Stimulated activated CD4-positive, alpha-beta T cell treated with anti-CD3 and anti-CD28 coated beads, Interleukin-12 subunit alpha, Interleukin-12 subunit beta, amount 100 ng/mL, for 48 hours (primary cell): ENCODE measurements around the gene GALK2.
"Not testable (repeated sequence)": the region's sequence is repeated elsewhere in the genome, so short reads cannot be mapped to it uniquely, and the experiment has no call there.

Experiments
- DNase-seq, 3 donors: peaks; one replicate each; pipeline ENCODE4 v3.0.0-alpha.2; 2020; ENCODE audit warnings: low read depth in 2 of 3, low spot score in 1 of 3

Gene GALK2

DNA sequence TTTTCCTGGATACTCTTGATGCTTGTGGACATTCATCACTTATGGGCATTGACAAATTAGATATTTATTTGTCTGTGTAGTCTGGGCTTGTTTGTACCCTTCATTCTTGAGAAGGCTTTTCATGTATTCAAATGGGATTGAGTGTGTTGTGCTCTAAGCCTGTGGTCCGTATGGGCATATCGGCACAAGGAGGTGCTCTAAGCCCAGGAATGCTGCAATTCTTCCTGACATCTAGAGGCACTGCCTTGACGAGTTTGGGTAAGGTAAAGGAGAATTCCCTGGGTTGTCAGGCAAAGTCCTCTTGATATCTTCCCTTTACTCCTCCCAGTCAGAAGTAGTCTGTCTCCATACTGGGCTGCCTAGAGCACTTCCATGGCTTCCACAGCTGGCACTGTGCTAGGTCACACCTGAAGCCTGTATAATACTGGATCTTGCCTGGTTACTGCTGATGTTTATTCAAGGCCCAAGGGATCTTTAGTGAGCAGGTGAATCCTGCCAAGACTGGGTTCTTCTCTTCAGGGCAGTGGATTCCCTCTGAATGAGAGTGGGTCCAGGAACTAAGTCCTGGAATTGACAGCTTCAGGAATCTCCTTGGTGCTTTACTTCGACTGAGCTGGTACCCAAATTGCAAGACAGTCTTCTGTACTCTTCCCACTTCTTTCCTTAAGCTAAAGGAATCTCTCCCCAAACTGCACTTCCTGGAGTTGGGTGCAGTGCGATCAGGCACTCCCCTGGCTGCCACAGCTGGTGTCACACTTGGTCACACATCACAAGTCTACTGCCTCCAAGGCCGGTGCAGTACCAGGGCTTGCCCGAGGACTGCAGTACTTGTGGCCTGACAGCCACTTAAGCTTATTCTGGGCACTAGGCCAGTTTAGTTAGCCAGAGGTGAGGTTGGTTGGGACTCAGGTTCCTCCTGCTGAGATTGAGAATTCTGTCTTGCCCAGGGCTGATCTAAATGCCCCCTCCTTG lies 46.0 kb downstream of the GALK2 start:
- no peak for DNase-seq

DNA sequence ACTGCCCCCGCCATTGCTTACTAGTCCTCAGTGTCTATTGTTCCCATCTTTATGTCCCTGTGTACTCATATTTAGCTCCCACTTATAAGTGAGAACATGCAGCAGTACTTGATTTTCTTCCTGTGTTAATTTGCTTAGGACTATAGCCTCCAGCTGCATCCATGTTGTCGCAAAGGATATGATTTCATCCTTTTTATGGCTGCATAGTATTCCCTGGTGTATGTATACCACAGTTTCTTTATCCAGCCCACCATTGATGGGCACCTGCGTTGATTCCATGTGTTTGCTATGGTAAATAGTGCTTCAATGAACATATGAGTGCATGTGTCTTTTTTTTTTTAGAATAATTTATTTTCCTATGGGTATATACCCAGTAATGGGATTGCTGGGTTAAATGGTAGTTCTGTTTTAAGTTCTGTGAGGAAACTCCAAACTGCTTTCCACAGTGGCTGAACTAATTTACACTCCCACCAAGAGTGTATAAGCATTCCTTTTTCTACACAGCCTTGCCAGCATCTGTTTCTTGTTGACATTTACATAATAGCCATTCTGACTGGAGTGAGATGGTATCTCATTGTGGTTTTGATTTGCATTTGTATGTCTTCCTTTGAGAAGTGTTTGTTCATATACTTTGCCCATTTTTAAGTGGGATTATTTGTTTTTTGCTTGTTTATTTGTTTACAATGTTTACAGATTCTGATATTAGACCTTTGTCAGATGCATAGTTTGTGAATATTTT lies 53.7 kb downstream of the GALK2 start:
- DNase-seq: no peak

DNA sequence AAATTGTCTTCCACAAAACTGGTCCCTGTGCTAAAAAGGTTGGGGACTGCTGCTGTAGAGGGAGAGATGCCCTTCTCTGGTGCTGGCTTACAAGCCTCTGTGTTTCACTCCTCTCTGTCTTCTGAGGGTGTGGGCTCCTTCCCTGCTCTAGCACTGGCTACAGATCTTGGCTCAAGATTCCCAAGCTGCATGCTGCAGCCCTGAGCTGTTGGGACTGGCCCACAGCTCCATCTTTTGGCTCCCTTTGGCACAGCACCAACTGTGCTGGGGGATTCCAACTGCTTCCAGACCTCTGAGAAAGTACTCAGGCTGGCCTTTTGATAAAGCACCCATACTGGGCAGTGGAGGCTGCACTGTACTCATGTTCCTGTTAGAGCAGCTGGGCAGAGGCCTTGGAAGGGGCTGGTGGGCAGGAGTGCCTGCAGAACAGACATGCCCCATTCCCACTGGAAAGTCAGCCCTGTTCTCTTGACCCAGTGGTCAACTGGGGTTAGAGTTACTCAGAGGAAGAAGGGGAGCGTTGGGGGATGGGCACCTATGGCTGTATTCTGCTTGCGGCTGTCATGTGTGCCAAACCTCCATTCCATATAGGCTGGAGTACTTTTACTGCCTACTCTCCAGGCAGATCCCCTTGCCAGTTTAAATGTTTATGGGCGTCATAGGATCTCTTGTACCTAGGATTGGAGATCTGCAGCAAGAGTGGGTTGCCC lies 55.7 kb downstream of the GALK2 start:
- no peak for DNase-seq

DNA sequence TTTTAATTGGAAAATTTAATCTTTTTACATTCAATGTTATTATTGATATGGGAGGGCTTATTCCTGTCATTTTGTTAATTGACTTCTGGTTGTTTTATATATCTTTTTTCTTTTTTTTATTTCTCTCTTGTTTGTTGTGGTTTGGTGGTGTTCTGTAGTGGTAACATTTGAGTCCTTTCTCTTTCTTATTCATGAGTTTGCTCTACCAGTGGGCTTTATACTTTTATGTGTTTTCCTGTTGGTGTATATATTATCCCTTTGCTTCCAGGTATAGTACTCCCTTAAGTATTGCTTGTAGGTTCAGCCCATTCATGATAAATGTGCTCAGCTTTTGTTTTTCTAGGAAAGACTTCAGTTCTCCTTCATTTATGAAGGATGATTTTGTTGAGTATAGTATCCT lies 57.6 kb downstream of the GALK2 start:
- no peak for DNase-seq

DNA sequence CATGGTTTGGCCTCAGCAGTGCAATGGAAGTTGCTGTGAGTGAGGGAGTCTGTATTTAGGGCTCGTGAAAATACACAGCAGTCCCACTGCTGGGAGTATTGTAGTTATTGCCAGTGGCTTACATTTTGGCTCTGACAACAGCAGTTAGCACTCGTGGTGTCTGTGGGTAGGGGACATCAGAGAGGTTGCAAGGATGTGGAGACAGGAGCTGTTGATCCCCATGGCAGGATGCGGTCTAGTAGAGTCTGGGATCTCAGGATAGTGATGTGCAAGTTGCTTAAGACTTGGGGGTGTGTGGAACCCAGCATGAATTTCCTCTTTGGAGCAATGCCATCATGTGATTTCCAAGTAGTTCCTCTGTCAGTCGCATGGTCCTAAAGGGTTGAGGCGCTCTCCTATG lies 59.9 kb downstream of the GALK2 start:
- no peak for DNase-seq

DNA sequence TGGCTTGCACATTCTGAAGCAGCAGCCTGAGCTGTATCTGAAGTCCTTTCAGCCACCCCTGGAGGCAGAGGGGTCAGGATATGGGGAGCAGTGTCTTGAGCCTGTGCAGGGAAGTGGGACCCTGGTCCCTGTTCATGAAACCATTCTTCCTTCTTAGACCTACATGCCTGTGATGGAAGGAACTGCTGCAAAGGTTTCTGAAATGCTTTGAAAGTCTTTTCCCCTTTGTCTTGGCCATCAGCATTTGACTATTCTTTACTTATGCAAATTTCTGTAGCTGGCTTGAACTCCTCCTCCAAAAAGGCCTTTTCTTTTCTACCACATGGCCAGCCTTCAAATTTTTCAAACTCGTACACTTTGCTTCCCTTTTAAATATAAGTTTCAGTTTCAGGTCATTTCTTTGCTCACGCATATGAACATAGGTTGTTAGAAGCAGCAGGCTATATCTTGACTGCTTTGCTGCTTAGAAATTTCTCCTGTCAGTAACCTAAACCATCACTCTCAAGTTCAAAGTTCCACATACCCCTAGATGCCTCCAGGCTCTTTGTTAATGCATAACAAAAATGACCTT lies 62.3 kb downstream of the GALK2 start:
- DNase-seq: no peak

DNA sequence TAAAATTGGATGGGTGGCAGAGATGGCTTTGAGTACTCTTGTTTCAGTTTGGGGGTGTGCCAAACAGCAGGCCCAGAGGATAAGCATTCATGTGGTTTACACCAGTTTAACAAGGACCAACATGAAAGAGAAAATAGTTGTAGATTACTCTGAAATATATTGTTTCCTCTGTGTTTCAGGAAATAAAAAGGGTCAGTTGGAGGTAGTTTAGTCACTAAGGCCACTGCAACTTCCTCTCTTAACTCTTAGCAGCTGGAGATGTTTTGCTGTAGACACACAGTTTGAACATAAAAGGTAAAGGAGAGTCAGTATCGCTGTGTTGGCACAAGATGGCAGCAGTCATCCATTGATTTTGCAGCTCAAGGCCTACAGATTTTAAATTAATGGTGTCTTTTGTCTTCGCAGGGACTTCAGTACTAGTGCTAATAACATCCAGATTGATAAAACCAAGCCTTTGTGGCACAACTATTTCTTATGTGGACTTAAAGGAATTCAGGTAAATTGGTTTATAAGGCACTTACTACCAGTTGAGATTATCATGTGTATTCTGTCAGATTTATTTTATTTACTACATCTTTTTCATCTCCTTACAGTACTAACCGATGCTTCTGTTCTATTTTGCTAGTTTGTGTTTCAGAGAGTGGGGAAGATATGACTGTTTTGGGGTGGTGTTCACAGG lies 65.5 kb downstream of the GALK2 start:
- DNase-seq: peak in 2 of 3 donors; percentile 7 to 24

DNA sequence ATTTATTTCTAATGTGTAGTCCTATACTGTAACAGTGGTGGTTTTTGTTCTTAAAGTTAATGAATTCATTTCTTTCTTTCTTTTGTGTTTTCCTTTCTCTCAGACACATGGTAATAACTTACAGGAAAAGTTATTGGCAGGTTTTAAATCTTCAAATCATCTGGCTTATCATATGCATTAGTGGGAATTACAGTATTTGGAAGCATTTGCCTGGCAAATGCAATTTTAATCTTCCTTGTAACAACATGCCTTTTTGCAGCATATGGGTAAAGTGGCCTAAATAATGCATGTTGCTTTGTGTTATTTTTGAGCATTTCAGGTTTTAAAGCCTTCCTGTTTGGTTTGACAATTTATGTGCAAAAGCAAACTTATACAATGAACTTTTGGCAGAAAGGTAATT lies 66.8 kb downstream of the GALK2 start:
- no peak for DNase-seq

DNA sequence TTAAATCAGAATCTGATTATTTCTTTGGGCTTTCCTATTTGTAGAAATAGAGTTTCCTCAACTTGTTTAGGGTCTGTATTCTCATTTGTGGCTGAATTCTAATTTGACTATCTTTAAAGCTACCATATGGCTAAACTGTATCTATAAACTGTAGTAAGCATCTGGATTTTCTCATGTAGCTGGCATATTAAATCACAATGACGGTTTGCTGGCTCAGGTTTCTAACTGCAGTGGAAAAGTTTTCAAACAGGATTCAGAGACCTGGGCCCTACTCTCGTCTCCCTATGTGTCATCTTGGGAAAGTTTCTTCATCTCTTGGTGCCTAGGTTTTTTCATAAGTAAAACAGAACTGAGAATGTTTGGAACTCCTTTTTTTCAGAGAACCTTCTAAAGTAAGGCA lies 68.3 kb downstream of the GALK2 start:
- no peak for DNase-seq

DNA sequence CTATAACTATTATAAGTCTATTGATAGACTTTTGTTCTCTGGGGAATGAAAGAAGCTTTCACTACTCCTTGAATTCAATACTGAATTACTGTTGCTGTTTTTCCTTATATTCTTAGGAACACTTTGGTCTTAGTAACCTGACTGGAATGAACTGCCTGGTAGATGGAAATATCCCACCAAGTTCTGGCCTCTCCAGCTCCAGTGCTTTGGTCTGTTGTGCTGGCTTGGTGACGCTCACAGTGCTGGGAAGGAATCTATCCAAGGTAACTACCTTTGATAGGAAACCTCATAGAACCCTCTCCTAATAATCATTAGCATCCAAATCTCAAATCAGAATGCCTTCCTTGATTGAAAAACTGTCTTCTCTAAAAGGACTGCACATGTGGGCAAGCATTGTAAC lies 69.1 kb downstream of the GALK2 start:
- DNase-seq: no peak

DNA sequence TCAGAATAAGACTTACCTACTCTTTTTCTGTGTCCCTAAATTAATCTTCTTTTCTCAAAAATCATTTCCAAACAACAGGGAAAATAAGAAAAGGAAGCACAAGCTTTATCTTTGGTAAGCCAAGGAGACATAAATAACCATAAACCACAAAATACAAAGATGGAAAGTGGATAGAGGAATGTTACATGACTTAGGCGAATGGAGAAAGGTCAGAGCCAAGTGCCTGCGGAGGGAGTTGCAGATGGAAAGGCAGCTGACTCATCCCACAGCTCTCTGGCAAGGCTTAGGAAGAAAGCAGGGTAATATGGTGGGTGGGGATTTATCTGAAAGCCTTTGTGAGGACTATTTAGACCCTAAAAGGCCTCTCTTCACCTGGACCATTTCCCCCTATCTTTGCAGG lies 72.8 kb downstream of the GALK2 start:
- no peak for DNase-seq

DNA sequence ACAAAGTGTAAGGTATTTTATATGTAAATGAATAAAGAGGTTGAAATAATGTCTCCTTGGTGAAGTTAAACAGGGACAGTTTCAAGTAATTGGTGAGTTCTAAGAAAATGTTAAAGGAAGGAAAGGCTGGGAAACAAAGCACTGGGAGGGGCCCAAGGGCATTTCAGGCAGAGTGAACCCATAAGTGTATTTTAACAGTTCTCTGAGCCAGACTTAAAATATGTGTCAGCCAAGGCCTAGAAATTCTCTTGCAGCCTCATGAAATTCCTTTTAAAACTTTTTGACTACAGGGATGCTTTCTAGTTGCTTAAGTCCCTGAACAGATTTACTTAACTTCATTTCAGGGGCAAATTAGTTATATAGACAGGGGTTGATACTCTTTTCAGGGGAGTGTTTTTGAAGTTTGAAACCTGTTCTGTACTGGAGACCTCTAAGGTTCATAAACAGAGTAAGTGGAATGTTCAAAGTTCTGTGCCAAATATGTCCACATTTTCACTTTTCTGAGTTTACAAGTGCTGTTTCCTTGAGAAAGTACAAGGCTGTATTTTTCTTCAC lies 77.6 kb downstream of the GALK2 start:
- DNase-seq: no peak

DNA sequence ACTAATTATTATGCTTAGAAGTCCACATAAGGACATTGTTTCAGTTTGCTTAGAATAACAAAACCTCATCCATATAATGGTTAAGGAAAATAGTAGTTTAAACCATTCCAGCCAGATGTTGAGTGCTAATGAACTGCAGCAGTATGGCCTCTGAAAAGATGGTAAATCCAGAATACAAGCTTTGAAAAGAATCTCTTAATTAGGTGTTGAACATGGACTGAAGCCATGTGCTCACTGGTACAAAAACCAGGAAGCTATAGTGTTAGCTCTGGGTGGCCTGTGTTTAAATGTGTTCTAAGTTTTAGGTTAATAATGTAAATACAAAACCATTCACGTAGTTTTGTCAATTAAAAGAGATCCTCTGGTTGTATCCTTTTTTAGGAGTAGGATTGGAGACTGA lies 78.2 kb downstream of the GALK2 start:
- no peak for DNase-seq

DNA sequence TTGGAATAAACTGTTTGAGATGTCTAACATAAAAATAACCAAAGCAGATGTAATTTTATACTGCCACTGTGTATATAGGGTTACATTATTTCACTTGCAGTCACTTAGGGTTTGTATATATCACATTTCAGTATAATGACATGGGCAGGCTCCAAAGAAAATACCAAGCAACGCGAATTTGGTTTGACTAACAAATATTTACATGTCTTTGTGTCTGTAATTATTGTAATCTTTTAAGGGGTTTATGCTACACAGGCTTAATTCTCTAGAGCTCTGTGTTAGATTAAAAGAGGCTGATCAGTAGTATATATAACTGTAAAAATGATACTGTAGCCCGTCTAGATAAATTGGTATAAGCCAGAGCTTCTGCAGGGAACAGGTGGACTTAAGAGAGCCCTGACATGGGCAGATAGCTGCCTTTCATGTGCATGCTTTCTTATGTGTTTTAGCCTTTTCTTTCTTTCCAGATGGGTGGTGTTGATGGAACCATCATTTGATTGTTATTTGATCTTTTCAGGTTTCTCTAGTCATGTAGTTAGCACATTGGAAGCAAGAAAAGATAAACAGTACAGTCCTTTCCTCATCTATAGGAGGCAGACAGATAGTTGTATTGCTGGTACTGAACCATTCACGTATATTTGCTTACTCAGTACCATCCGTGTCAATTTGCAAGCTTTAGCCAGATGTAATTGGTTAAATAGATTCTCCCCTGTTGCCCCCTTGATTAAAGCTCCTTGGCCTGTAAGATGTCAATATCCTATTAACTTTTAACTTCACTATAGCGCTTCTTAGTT lies 86.1 kb downstream of the GALK2 start:
- no peak for DNase-seq

DNA sequence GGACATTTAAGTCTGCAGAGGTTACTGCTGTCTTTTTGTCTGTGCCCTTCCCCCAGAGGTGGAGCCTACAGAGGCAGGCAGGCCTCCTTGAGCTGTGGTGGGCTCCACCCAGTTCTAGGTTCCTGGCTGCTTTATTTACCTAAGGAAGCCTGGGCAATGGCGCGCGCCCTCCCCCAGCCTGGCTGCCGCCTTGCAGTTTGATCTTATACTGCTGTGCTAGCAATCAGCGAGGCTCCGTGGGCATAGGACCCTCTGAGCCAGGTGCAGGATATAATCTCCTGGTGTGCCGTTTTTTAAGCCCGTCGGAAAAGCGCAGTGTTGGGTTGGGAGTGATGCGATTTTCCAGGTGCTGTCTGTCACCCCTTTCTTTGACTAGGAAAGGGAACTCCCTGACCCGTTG lies 95.1 kb downstream of the GALK2 start:
- DNase-seq: not testable (repeated sequence)

DNA sequence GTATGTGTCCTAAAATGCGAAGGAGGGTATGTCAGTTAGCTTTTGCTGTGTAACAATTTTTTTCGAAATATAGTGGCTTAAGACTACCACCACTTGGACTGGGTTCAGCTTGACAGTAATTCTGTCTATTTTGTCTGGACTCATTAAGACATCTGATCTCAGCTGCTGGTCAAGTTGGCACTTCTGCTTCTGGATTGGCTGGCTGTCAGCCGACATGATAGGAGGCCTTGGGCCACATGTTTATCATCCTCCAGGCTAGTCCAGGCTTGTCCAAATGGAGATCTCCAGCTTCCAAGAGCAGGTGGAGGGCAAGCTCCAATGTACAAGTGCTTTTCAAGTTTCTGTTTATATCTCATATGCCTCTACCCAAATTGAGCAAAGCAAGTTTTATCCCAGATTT lies 95.9 kb downstream of the GALK2 start:
- no peak for DNase-seq

DNA sequence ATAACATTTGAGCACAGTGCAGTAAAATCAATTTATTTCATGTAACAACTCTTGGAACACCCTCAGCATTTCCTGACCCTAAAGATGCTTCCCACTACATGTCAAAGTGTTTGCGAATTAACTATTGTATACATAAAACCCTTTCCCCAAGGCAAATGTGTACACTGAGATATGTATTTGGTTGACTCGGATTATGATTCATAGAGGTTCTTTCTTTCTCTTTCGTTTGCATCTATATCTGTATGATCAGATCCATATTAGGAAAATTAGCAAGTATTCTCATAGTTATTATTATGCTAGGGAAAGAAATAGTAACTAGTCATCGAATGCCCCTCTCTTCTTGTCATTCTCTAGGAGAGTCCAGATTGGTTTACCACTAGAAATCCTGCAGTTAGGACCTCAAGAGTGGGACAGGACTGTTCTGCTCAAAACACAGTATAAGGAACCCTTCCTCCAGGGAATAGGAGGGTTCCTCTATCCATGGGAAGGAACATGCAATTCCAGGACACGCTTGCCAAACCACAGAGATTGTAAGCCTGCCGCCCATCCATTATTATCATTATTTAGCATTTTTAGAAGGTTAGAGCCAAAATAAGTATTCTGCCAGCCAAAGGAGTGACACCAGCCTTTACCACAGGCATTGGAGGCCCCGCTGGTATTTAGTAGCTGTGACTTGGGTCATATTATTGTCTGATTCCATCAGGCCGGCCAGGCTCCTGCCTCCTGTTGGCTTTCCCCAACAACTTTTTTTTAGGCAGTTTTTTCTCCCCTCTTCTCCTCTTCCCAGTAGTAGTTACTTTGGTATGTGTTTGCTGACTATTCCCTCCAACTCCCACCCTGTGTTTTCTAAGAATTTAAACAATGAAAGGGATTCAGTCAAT lies 100.7 kb downstream of the GALK2 start:
- DNase-seq: no peak

DNA sequence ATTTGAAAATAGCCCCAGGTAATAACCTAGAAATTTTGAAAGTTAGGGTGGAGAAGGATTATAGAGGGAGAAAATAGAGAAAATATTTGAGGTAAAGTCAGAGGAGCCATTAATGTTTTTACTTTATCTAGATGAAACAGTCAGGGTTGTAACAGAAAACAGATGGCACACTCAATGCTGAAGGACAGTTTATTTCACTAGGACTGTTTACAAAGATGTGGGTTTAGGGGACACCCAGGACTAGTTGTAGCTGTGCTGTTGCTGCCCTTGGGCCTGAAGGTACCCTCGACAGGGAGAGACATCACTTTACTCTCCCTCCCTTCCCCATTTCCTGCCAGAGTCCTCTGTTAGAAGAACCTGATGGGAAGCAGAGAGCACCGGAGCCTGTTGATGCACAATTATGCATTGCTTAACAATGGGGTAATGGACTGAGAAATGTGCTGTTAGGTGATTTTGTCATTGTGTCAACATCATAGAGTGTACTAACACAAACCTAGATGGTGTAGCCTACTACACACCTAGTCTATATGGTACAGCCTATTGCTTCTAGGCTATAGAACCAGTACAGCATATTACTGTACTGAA lies 103.8 kb downstream of the GALK2 start:
- DNase-seq: no peak
